Thoracic aorta (tissue), 2 donors: ENCODE results near the gene PTPN14. TPM values are rescaled to one million over a fixed set of nuclear protein-coding genes. Genes with fewer than 3 reads are reported as not detected.

Experiments used
- ATAC-seq: fragments of 150-250 bp; one replicate; pipeline ENCODE4 v1.8.0; 2017; ENCODE audit warnings: low read depth; ENCODE audit not compliant: insufficient number of reproducible peaks, low FRiP score
- DNase-seq: peaks from one replicate; pipeline ENCODE4 v3.0.0-alpha.2; 2020; ENCODE audit warnings: low spot score
- H3K27ac ChIP-seq, 2 donors: fragments of 200-600 bp; sonication (generic); 1 replicate in 1 of 2; 2 replicates in 1 of 2; pipeline ENCODE4 v1.5.1; 2016; ENCODE audit warnings: mild to moderate bottlenecking in 2 of 2, moderate library complexity in 2 of 2
- H3K27me3 ChIP-seq: fragments of 200-600 bp; sonication (generic); replicated peaks from 2 replicates; pipeline ENCODE4 v1.6.0; 2016; ENCODE audit warnings: mild to moderate bottlenecking; ENCODE audit not compliant: insufficient read depth
- H3K36me3 ChIP-seq: fragments of 200-600 bp; sonication (generic); one replicate; pipeline ENCODE4 v1.5.1; 2016
- H3K4me1 ChIP-seq, 2 donors: fragments of 200-600 bp; sonication (generic); 1 replicate in 1 of 2; 2 replicates in 1 of 2; pipeline versions ENCODE4 v1.5.1 to v1.6.0; 2016; ENCODE audit warnings: low read depth in 2 of 2, mild to moderate bottlenecking in 1 of 2; ENCODE audit not compliant: control insufficient read depth in 1 of 2
- H3K4me3 ChIP-seq: fragments of 200-600 bp; sonication (generic); 2 replicates; pipeline ENCODE4 v1.5.1; 2016; ENCODE audit warnings: mild to moderate bottlenecking
- H3K9me3 ChIP-seq: fragments of 200-600 bp; sonication (generic); 2 replicates; pipeline ENCODE4 v1.5.1; 2016
- total RNA-seq, 2 donors: library from RNA; depleted of rRNA; stranded (reverse); fragments of >200 nt; gene quantifications; one replicate each; pipeline versions ENCODE4 v1.1.0 to v1.2.3, GENCODE V29; 2016
- TF ChIP-seq, protein P1 (sequence below): fragments of 200-600 bp; sonication (generic); IDR thresholded peaks from one replicate; pipeline ENCODE4 v1.5.1; 2019; ENCODE audit warnings: antibody characterized with exemption

PTPN14 gene
- total RNA-seq, 2 donors from 2014 or later, result 33.3 to 63.8 TPM

DNA sequence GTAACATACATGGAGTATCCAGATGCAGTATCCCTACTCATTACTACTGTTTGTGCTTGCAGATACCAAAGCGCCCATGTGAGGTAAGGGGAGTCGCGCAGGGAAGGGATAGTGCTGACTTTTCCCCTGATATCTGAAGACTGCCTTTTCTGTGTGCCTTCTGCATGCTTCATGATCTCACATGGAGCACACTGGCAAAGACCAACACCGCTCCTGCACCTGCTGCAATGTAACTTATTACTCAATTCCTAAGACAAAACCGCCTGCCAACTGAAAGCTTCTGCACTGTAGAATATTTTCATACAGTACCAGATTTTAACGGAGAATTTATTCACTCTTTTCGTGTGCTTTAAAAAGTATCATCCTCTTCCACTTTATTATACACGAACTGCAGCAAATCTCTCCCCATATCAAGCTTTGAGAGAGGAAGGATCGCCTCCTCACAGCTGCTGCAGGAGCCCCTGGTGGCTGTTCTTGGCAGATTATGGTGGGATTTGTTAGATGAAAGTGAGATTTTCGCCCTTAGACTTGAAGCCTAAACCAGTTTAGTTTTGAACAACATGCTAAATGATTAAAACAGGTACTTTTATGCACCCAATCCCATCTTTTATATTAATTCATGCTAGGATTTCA lies 99.1 kb downstream of the PTPN14 start:
- Histone ChIP-seq H3K4me3 (no peak overlapping the region), H3K9me3 (no peaks in the 10 kb centered on the region), H3K4me1 (peaks cover 9 to 24% of the 10 kb centered on the region in 2 donors), H3K36me3 (no peaks in the 10 kb centered on the region), H3K27ac (no peak overlapping the region), H3K27me3 (no peaks in the 10 kb centered on the region)
- ATAC-seq (no peak), DNase-seq (no peak)
- TF ChIP-seq, protein P1, sequence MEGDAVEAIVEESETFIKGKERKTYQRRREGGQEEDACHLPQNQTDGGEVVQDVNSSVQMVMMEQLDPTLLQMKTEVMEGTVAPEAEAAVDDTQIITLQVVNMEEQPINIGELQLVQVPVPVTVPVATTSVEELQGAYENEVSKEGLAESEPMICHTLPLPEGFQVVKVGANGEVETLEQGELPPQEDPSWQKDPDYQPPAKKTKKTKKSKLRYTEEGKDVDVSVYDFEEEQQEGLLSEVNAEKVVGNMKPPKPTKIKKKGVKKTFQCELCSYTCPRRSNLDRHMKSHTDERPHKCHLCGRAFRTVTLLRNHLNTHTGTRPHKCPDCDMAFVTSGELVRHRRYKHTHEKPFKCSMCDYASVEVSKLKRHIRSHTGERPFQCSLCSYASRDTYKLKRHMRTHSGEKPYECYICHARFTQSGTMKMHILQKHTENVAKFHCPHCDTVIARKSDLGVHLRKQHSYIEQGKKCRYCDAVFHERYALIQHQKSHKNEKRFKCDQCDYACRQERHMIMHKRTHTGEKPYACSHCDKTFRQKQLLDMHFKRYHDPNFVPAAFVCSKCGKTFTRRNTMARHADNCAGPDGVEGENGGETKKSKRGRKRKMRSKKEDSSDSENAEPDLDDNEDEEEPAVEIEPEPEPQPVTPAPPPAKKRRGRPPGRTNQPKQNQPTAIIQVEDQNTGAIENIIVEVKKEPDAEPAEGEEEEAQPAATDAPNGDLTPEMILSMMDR, result no peak

DNA sequence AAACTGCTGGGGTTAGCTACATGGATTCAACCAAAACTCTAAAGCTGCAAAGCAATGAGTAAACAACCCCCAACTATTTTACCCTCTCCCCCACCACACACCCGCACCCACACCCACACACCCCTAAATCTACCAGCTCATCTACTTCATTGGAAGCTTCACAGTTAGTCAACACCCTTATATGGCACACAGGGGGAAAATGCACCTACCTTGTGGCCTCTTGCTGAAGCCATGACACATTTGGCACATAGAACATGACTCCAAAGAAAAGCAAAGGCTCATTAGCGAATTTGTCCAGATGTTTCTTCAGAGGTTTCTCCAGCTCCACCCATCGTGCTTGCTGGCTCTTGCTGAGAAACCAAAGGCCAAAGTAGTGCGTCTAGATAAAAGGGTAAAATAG lies 99.8 kb downstream of the PTPN14 start:
- Histone ChIP-seq H3K4me1 (peaks cover 9 to 24% of the 10 kb centered on the region in 2 donors), H3K36me3 (no peaks in the 10 kb centered on the region), H3K27me3 (no peaks in the 10 kb centered on the region), H3K4me3 (no peak overlapping the region), H3K9me3 (no peaks in the 10 kb centered on the region), H3K27ac (no peak overlapping the region)
- DNase-seq, result no peak
- TF ChIP-seq, protein P1, result no peak
- no peak for ATAC-seq

DNA sequence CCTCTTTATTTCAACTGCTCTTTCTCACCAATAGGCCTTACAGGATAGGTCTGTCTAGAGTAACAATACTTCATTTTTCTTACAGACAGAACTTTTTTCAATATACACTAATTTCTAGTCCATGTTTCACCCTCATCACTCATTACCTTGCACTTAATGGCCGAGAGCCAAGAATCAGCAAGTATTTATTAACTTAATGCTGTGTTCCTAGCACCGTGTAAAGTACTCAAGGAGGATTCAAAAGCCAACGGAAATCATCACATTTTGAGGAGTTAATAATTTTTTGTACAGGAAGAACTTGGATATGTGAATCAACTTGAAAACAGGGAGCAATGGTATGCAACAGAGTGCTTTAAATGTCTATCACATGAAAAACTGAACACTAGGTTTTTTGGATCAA lies 102.0 kb downstream of the PTPN14 start:
- no peaks in the 10 kb centered on the region for H3K27me3 ChIP-seq
- DNase-seq, result no peak
- no peak overlapping the region for H3K4me3 ChIP-seq
- no peaks in the 10 kb centered on the region for H3K9me3 ChIP-seq
- TF ChIP-seq, protein P1, result no peak
- ATAC-seq, result no peak
- H3K36me3 ChIP-seq, result no peaks in the 10 kb centered on the region
- H3K4me1 ChIP-seq, result peaks cover 15 to 22% of the 10 kb centered on the region in 2 donors
- no peak overlapping the region for H3K27ac ChIP-seq

DNA sequence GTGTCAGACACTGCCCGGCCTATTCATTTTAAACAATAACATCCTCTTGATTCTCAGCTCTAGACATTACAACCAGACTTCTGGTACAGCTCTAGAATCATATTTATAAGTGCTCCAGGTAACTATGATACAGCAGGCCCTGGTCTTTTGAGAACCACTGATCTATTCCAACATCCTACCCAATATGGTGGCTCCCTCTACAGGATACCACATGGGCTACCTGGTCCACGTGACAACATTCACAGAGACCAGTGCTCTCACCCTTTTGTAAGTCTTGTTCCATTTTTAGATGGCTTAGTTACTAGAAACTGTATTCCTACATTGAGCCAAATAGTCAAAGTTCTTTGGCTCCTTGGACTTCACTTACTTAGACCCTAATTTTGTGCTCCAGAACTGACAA lies 102.9 kb downstream of the PTPN14 start:
- Histone ChIP-seq H3K36me3 (no peaks in the 10 kb centered on the region), H3K4me3 (no peak overlapping the region), H3K4me1 (peaks cover 13 to 17% of the 10 kb centered on the region in 2 donors), H3K9me3 (no peaks in the 10 kb centered on the region), H3K27me3 (no peaks in the 10 kb centered on the region), H3K27ac (no peak overlapping the region)
- TF ChIP-seq, protein P1, result no peak
- ATAC-seq (no peak), DNase-seq (no peak)

DNA sequence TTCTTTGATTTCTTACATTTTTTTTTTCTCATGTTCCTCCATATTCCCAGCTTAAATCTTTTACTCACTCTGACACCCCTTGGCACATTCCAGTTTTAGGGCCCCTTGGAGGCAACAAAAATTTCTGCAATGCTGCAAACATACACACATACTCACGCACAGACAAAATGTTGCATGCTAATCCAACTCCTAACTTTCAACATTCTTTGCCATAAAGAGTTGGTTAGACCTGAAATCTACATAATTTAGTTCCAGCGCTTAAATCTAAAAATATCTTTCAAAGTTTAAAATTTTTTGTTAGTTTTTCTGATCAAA lies 103.9 kb downstream of the PTPN14 start:
- TF ChIP-seq, protein P1, result no peak
- H3K4me1 ChIP-seq, result peaks cover 12 to 13% of the 10 kb centered on the region in 2 donors
- ATAC-seq (no peak), DNase-seq (no peak)
- no peaks in the 10 kb centered on the region for H3K27me3 ChIP-seq
- H3K4me3 ChIP-seq, result no peak overlapping the region
- H3K27ac ChIP-seq, result no peak overlapping the region
- no peaks in the 10 kb centered on the region for H3K36me3 ChIP-seq
- no peaks in the 10 kb centered on the region for H3K9me3 ChIP-seq
